ENCODE data around the gene RNU4-1.

Gene RNU4-1

DNA sequence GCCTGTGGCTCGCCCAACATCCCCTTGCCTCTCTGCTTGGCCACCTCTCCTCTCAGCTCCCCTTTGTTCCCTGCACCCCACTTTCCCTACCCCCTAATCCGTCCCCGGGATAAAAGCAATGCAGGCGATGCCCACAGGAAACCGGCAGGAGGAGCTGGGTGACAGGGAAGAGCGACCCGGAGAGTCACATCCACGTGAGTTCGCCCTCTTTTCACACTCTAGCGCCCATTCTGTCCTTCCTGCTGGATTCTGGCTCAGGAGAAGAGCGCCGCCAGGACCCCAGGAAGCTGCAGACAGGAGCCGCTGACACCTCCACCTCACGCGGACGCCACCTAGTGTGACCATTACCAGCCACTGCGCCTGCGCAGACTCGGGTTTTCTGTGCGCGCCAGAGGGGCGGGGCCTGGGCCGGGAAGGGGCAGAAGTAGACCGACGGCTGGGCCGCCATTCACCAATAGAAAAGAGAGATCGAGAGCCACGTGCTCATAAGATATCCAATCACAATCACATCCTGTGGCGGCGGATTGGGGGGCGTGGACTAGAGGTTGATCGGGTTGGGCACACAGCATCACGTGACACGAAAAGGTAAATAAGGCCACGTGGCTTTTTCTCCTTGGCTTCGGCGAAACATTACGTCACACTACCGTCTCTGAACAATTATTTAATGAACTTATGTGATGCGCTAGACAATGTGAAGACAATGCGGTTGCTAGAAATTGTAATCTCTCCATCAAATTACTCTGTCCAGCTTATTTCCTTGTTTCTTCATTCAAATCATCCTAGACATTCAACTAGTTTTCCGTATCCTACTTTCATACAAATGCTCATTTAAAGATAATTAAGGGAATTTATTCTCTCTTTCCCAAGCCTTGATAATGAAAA lies 24.4 kb upstream of the RNU4-1 start:
- H3K27ac Mint-ChIP-seq = peak overlapping the region; percentile 91
- peak overlapping the region; percentile 88 for H3K4me3 Mint-ChIP-seq
- H3K36me3 Mint-ChIP-seq (ENCODE audit: low read depth) = no peaks in the 10 kb centered on the region
- no peaks in the 10 kb centered on the region for H3K27me3 Mint-ChIP-seq (ENCODE audit: low read depth)
- peaks cover 10% of the 10 kb centered on the region for H3K4me1 Mint-ChIP-seq (ENCODE audit: low read depth)
- no peaks in the 10 kb centered on the region for H3K9me3 Mint-ChIP-seq

DNA sequence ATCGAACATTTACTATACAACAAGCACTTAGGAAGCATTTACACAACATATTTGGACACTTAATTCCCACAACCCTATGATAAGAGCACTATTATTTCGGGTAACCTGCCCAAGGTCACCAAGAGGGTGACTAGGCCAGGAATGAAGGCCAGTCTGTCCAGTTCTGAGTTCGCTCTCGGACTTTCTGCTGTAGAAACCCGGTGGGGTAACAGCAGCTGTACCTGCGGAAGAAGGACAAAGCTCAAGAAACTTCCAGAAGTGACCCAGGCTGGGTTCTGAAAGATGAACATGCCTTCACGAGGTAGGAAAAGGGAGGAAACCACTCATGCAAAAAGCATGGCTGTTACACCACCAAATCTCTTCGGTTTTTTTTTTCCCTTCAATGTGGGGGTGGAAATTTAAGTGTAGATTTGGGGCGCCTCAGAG lies 23.8 kb upstream of the RNU4-1 start:
- H3K36me3 Mint-ChIP-seq (ENCODE audit: low read depth) = no peaks in the 10 kb centered on the region
- H3K27ac Mint-ChIP-seq = peak overlapping the region; percentile 91
- H3K9me3 Mint-ChIP-seq = no peaks in the 10 kb centered on the region
- peak overlapping the region; percentile 88 for H3K4me3 Mint-ChIP-seq
- H3K27me3 Mint-ChIP-seq (ENCODE audit: low read depth) = no peaks in the 10 kb centered on the region
- peaks cover 10% of the 10 kb centered on the region for H3K4me1 Mint-ChIP-seq (ENCODE audit: low read depth)

DNA sequence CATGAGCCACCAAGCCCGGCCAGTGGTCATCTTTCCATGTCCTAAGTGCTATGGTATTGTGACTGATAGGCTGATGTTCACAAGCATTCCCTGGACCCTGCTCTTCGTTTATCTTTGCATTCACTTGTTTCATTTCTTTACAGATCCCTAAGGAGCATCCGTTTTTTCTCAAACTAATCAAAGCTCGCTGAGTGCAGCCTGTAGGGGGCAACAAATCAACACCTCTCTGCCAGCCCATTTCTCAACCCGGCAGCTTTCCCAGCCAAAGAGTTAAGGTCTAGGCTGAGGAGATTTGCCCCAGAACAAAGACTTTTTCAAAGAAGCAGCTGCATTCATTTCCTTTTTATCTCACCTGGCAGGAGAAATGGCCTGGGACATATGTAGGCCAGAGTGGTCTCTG lies 21.2 kb upstream of the RNU4-1 start:
- Mint-ChIP-seq H3K27me3 (ENCODE audit: low read depth) (no peaks in the 10 kb centered on the region), H3K4me3 (no peak overlapping the region), H3K9me3 (no peaks in the 10 kb centered on the region), H3K4me1 (ENCODE audit: low read depth) (peaks cover 10% of the 10 kb centered on the region), H3K36me3 (ENCODE audit: low read depth) (no peaks in the 10 kb centered on the region), H3K27ac (no peak overlapping the region)

DNA sequence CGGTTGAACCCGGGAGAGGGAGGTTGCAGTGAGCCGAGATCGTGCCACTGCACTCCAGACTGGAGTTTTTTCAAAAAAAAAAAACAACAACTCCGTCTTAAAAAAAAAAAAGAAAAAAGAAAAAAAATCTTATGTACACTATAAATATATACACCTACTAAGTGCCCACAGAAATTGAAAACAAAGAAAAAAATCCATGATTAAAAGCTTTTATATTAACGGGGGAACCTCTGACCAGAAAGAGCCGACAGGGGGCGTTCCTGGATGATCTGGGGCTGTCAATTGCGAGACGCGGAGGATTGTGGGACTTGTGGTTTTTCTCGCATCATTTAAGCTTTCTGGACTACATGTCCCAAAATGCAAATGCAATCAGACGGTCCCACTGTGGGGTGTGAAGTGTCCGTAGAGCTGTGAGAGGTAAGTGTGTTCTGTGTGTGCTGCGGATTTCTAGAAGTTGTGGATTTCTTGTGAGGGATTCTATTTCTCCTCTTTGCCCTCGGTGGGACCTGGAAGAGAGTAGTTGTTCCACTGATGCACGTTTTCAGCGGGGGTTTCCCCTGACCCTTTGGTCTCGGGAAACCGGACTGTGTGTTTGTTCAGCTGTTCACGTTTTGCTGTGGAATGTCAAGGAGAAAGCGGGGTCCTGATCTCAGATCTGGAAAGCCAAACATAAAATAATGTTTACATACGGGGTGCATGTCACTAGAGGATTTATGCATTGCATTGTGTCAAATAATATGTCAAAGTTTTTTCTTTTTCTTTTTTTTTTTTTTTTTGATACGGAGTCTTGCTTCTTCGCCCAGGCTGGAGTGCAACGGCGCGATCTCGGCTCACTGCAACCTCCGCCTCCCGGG lies 9.2 kb upstream of the RNU4-1 start, which contains the start of gene SIRT4:
Gene SIRT4, plus strand, starts transcription at position 360 of the 854 bp plus-strand sequence. CDS start 1,241 bp downstream, outside the sequence.
- Mint-ChIP-seq H3K9me3 (no peaks in the 10 kb centered on the region), H3K36me3 (ENCODE audit: low read depth) (no peaks in the 10 kb centered on the region), H3K27me3 (ENCODE audit: low read depth) (peaks cover 3% of the 10 kb centered on the region), H3K27ac (peak within 1 kb of the TSS; percentile 70), H3K4me1 (ENCODE audit: low read depth) (peaks cover 9% of the 10 kb centered on the region), H3K4me3 (peak within 1 kb of the TSS; percentile 89)

DNA sequence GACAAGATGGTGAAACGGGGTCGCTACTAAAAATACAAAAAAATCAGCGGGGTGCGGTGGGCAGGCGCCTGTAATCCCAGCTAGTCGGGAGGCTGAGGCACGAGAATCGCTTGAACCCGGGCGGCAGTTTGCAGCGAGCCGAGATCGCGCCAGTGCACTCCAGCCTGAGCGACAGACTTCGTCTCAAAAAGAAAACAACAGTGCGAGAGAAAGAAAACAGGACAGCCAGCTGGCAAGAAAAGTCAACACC lies 701 bp downstream of the RNU4-1 start:
- Mint-ChIP-seq H3K9me3 (no peaks in the 10 kb centered on the region), H3K27ac (no peak overlapping the region), H3K4me3 (no peak overlapping the region), H3K4me1 (ENCODE audit: low read depth) (peaks cover 6% of the 10 kb centered on the region), H3K36me3 (ENCODE audit: low read depth) (no peaks in the 10 kb centered on the region), H3K27me3 (ENCODE audit: low read depth) (peaks cover 6% of the 10 kb centered on the region)

DNA sequence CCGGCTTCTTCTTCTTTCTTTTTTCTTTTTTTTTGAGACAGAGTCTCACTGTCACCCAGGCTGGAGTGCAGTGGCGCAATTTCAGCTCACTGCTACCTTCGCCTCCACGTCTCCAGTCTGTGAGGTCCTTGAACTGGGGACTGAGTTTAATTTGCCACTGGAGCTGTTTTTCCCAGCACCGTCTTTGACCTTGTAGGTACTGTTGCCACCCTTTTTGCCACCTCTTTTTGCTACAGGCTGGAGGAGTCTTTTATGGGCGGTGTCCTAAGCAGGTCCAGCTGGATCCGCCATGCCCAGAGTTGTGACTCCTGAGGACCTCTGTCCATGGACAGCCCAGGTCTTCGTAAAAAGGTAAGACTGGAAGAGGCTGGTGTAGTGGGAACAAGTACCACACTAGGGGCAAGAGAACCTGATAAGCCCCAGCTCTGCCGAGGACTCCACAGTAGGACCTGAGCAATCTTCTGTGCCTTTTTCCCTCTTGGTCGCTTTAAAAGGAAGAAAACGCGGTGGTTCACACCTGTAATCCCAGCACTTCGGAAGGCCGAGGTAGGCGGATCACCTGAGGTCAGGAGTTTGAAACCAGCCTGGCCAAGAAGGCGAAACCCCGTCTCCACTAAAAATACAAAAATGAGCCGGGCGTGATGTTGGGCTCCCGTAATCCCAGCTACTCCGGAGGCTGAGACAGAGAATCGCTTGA lies 2.3 kb downstream of the RNU4-1 start:
- no peaks in the 10 kb centered on the region for H3K36me3 Mint-ChIP-seq (ENCODE audit: low read depth)
- no peak overlapping the region for H3K4me3 Mint-ChIP-seq
- H3K27ac Mint-ChIP-seq = no peak overlapping the region
- H3K27me3 Mint-ChIP-seq (ENCODE audit: low read depth) = peaks cover 13% of the 10 kb centered on the region
- no peaks in the 10 kb centered on the region for H3K9me3 Mint-ChIP-seq
- peaks cover 6% of the 10 kb centered on the region for H3K4me1 Mint-ChIP-seq (ENCODE audit: low read depth)

DNA sequence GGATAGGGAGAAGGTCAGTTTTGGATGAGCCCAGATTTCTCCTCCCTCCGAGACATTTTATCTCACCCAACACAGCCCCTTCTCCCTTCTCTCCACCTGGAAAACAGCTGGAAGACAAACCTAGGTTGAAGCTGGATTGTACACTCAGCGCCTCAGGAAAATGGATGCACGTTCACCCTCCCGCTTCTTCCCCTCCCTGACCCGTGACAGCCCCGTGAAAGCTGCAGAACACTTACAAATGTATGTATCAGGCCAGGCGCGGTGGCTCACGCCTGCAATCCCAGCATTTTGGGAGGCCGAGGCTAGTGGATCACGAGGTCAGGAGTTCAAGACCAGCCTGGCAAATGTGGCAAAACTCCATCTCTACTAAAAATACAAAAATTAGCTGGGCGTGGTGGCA lies 5.5 kb downstream of the RNU4-1 start:
- Mint-ChIP-seq H3K36me3 (ENCODE audit: low read depth) (no peaks in the 10 kb centered on the region), H3K4me3 (no peak overlapping the region), H3K27ac (no peak overlapping the region), H3K4me1 (ENCODE audit: low read depth) (peaks cover 7% of the 10 kb centered on the region), H3K9me3 (no peaks in the 10 kb centered on the region), H3K27me3 (ENCODE audit: low read depth) (peaks cover 13% of the 10 kb centered on the region)

DNA sequence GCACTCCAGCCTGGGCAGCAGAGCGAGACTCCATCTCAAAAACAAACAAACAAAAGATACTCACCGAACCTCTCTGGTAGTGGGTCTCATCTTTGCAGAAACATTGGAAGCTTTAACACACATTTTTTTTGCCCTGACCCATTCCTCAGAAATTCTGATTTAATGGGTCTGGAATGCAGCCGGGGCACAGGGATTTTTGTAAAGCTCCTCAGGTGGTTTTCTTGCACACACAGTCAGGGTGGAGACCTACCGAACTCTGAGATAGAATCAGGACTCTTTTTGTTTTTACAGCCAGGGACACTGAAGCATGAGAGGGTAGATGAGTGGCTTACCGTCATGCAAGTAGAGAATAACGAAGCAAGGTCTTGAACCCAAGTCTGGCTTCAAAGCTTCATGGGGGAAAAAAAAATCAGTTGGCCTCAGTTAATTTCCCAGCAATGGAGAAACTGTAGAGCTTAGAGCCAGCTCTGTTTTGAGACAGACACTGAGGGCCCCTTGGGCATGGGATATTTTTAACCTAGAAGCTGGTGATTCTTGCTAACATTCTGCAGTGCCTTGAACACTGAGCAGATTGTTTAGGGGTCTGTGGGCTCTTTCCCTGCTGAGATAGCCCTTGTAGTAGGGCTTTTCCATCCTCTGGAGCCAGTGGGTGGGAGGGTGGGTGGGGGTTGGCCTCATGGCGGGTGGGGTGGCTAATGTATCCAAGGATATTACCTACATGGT lies 6.1 kb downstream of the RNU4-1 start:
- no peak overlapping the region for H3K27ac Mint-ChIP-seq
- H3K4me1 Mint-ChIP-seq (ENCODE audit: low read depth) = peaks cover 7% of the 10 kb centered on the region
- no peak overlapping the region for H3K4me3 Mint-ChIP-seq
- H3K9me3 Mint-ChIP-seq = no peaks in the 10 kb centered on the region
- peaks cover 13% of the 10 kb centered on the region for H3K27me3 Mint-ChIP-seq (ENCODE audit: low read depth)
- H3K36me3 Mint-ChIP-seq (ENCODE audit: low read depth) = no peaks in the 10 kb centered on the region

DNA sequence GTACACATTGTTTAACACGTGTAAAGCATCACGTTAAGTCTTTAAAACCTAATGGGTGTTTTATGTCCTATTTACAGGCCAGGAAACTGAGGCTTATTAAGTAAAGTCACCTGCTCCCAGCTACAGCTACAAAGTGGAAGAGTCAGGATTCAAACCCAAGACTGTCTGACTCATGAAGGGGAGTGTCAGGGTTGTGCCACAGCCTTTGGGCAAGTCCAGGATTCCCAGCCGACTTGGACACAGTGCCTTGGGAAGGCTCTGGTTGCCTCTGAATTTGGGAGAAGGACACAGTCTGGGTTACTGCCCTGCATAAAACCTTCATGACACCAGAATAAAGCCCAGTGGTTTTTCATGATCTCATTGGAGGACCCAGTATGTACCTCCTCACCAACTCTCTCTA lies 8.7 kb downstream of the RNU4-1 start:
- Mint-ChIP-seq H3K4me3 (no peak overlapping the region), H3K9me3 (no peaks in the 10 kb centered on the region), H3K4me1 (ENCODE audit: low read depth) (peaks cover 1% of the 10 kb centered on the region)

DNA sequence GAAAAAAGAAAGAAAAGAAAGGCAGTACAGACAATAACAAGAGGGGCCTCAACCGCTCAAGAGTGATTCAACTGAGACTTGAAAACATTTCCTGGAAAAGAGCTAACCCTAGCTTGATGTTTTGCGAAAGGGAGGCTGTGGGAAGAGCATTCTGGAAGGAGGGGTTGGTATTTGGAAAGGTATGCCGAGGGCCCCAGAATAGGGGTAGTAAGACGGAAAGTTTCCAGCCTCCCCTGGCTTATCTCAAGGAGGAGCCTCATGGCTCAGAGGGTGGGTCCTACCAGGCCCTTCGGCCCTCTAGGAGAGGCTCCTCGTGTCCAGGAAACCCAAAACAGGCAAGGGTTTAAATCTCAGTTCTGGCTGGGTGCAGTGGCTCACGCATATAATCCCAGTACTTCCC lies 9.7 kb downstream of the RNU4-1 start:
- Mint-ChIP-seq H3K4me3 (no peak overlapping the region), H3K9me3 (no peaks in the 10 kb centered on the region), H3K4me1 (ENCODE audit: low read depth) (peaks cover 1% of the 10 kb centered on the region), H3K36me3 (ENCODE audit: low read depth) (no peaks in the 10 kb centered on the region), H3K27ac (no peak overlapping the region), H3K27me3 (ENCODE audit: low read depth) (peaks cover 9% of the 10 kb centered on the region)

More for the DNA sequence above, 8.7 kb downstream of the RNU4-1 start:
- Mint-ChIP-seq H3K27me3 (ENCODE audit: low read depth) (peaks cover 9% of the 10 kb centered on the region), H3K36me3 (ENCODE audit: low read depth) (no peaks in the 10 kb centered on the region), H3K27ac (no peak overlapping the region)

DNA sequence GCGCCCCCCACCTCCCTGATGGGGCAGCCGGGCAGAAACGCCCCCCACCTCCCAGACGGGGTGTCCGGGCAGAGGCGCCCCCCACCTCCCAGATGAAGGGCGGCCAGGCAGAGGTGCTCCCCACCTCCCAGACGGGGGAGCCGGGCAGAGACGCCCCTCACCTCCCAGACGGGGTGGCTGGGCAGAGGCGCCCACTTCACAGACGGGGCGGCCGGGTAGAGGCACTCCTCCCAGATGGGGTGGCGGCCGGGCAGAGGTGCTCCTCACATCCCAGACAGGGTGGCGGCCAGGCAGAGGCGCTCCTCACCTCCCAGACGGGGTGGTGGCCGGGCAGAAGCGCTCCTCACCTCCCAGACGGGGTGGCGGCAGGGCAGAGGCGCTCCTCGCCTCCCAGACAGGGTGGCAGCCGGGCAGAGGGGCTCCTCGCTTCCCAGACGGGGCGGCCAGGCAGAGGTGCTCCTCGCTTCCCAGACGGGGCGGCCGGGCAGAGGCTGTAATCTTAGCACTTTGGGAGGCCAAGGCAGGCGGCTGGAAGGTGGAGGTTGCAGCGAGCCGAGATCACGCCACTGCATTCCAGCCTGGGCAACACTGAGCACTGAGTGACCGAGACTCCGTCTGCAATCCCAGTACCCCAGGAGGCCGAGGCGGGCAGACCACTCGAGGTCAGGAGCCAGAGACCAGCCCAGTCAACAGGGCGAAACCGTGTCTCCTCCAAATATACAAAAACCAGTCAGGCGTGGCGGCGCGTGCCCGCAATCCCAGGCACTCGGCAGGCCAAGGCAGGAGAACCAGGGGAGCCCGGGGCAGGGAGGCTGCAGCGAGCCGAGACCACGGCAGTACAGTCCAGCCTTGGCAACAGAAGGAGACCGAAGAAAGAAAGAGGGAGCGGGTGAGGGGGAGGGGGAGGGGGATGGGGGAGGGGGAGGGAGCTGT lies 14.6 kb downstream of the RNU4-1 start:
- Mint-ChIP-seq H3K4me1 (ENCODE audit: low read depth) (peaks cover 1% of the 10 kb centered on the region), H3K9me3 (no peaks in the 10 kb centered on the region), H3K36me3 (ENCODE audit: low read depth) (no peaks in the 10 kb centered on the region), H3K27ac (no peak overlapping the region), H3K4me3 (no peak overlapping the region), H3K27me3 (ENCODE audit: low read depth) (no peaks in the 10 kb centered on the region)

DNA sequence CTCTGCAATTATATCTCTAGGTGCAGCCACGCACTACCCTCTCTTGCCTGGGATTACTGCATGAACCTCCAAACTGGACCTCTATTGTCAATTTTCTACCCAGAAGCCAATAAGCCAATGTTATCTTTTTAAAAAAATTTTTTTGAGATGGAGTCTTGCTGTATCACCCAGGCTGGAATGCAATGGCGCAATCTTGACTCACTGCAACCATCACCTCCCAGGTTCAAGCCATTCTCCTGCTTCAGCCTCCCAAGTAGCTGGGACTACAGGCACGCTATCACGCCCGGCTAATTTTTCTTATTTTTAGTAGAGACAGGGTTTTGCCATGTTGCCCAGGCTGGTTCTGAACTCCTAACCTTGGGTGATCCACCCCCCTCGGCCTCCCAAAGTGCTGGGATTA lies 16.3 kb downstream of the RNU4-1 start:
- H3K27ac Mint-ChIP-seq = no peak overlapping the region
- H3K9me3 Mint-ChIP-seq = no peaks in the 10 kb centered on the region
- H3K36me3 Mint-ChIP-seq (ENCODE audit: low read depth) = no peaks in the 10 kb centered on the region
- H3K4me3 Mint-ChIP-seq = no peak overlapping the region
- no peaks in the 10 kb centered on the region for H3K27me3 Mint-ChIP-seq (ENCODE audit: low read depth)
- no peaks in the 10 kb centered on the region for H3K4me1 Mint-ChIP-seq (ENCODE audit: low read depth)

DNA sequence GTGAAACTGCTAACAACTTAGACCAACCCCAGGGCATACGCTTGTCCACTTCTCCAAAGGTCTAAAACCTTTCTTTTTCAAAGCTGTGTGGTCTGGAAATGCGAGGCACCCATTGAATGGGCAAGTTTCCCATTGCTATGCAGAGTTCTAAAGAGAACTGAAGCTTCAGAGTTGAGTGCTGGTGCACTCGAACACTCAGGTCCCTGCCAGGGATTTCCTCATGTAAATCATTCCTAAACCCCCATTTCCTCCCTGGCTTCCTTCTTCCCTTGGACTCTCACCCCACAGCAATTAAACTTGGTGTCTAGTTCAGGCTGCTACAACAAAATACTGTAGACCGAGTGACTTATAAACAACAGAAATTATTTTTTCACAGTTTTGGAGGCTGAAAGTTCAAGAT lies 25.3 kb downstream of the RNU4-1 start:
- Mint-ChIP-seq H3K4me1 (ENCODE audit: low read depth) (peaks cover 19% of the 10 kb centered on the region), H3K9me3 (no peaks in the 10 kb centered on the region), H3K36me3 (ENCODE audit: low read depth) (peaks cover 19% of the 10 kb centered on the region), H3K4me3 (no peak overlapping the region), H3K27me3 (ENCODE audit: low read depth) (no peaks in the 10 kb centered on the region), H3K27ac (no peak overlapping the region)
